HUES6 (cell line): ENCODE measurements around the gene CYP11A1.
A peak's percentile ranks its signal among the peaks of the same experiment; 100 is the strongest.
"Not testable (repeated sequence)": the region's sequence is repeated elsewhere in the genome, so short reads cannot be mapped to it uniquely, and the experiment has no call there.

Experiments used
- H3K27ac ChIP-seq: 2 replicates; pipeline ENCODE4 v1.7.0; 2013; ENCODE audit warnings: low read depth, mild to moderate bottlenecking, low read length, inconsistent platforms
- H3K27me3 ChIP-seq: 2 replicates; pipeline ENCODE4 v1.6.1; 2013; ENCODE audit warnings: low read length; ENCODE audit not compliant: control insufficient read depth, insufficient read depth
- H3K36me3 ChIP-seq: 2 replicates; pipeline ENCODE4 v1.6.1; 2013; ENCODE audit warnings: low read length; ENCODE audit not compliant: control insufficient read depth, insufficient read depth
- H3K4me1 ChIP-seq: 2 replicates; pipeline ENCODE4 v1.6.1; 2013; ENCODE audit warnings: low read length; ENCODE audit not compliant: control insufficient read depth, insufficient read depth
- H3K4me3 ChIP-seq: 2 replicates; pipeline ENCODE4 v1.5.1; 2013; ENCODE audit warnings: low read depth, low read length
- H3K9ac ChIP-seq: one replicate; pipeline ENCODE4 v1.6.1; 2013; ENCODE audit warnings: mild to moderate bottlenecking, low read length
- H3K9me3 ChIP-seq: 2 replicates; pipeline ENCODE4 v1.6.1; 2013; ENCODE audit warnings: low read depth, low read length; ENCODE audit not compliant: control insufficient read depth, insufficient read depth

The CYP11A1 gene

GRCh38 chr15:74369084-74369745 is 1.8 kb upstream of the CYP11A1 start:
- Histone ChIP-seq H3K27me3 (peaks cover 5% of the 10 kb centered on the region; the same call in 1 of the 2 replicates), H3K9me3 (no peaks in the 10 kb centered on the region), H3K4me3 (no peak overlapping the region), H3K36me3 (no peaks in the 10 kb centered on the region), H3K27ac (no peak overlapping the region), H3K9ac (no peak overlapping the region), H3K4me1 (peaks cover 28% of the 10 kb centered on the region)

- H3K9me3 ChIP-seq = no peaks in the 10 kb centered on the region
- H3K27me3 ChIP-seq = peaks cover 5% of the 10 kb centered on the region; the same call in 1 of the 2 replicates
- H3K4me3 ChIP-seq = no peak overlapping the region
- no peak overlapping the region for H3K9ac ChIP-seq
- peaks cover 25% of the 10 kb centered on the region for H3K4me1 ChIP-seq
- no peak overlapping the region for H3K27ac ChIP-seq
- H3K36me3 ChIP-seq = no peaks in the 10 kb centered on the region
These were observed 675 bp upstream of the CYP11A1 start for GRCh38 chr15:74368121-74368520.

GRCh38 chr15:74365598-74366445 is 1.6 kb downstream of the CYP11A1 start:
- H3K9ac ChIP-seq = peak overlapping the region; percentile 79
- H3K4me1 ChIP-seq = peaks cover 24% of the 10 kb centered on the region
- H3K9me3 ChIP-seq = no peaks in the 10 kb centered on the region
- peaks cover 5% of the 10 kb centered on the region; the same call in 1 of the 2 replicates for H3K27me3 ChIP-seq
- peak overlapping the region; percentile 70 for H3K4me3 ChIP-seq
- H3K27ac ChIP-seq = peak overlapping the region; percentile 55; the same call in 1 of the 2 replicates
- H3K36me3 ChIP-seq = peaks cover 2% of the 10 kb centered on the region; the same call in 1 of the 2 replicates

- peaks cover 5% of the 10 kb centered on the region; the same call in 1 of the 2 replicates for H3K27me3 ChIP-seq
- peak overlapping the region; percentile 79 for H3K9ac ChIP-seq
- H3K9me3 ChIP-seq = no peaks in the 10 kb centered on the region
- peak overlapping the region; percentile 70 for H3K4me3 ChIP-seq
- H3K27ac ChIP-seq = peak overlapping the region; percentile 55; the same call in 1 of the 2 replicates
- peaks cover 25% of the 10 kb centered on the region for H3K4me1 ChIP-seq
- H3K36me3 ChIP-seq = peaks cover 2% of the 10 kb centered on the region; the same call in 1 of the 2 replicates
These were observed 2.4 kb downstream of the CYP11A1 start for GRCh38 chr15:74364936-74365597.

GRCh38 chr15:74362482-74362881 is 5.0 kb downstream of the CYP11A1 start:
- Histone ChIP-seq H3K36me3 (peaks cover 6% of the 10 kb centered on the region; the same call in 1 of the 2 replicates), H3K27me3 (peaks cover 5% of the 10 kb centered on the region; the same call in 1 of the 2 replicates), H3K4me1 (peaks cover 40% of the 10 kb centered on the region), H3K4me3 (no peak overlapping the region), H3K9me3 (no peaks in the 10 kb centered on the region; the same call in 1 of the 2 replicates), H3K9ac (no peak overlapping the region), H3K27ac (no peak overlapping the region)

- not testable (repeated sequence) for H3K9me3 ChIP-seq, H3K27ac ChIP-seq, H3K9ac ChIP-seq, H3K27me3 ChIP-seq, H3K36me3 ChIP-seq, H3K4me3 ChIP-seq
- peaks cover 34% of the 10 kb centered on the region for H3K4me1 ChIP-seq
These were observed 6.6 kb downstream of the CYP11A1 start for GRCh38 chr15:74360855-74361254.

GRCh38 chr15:74359376-74359775 is 8.1 kb downstream of the CYP11A1 start:
- peak overlapping the region; percentile 49; the same call in 1 of the 2 replicates for H3K27ac ChIP-seq

GRCh38 chr15:74357514-74357913 is 9.9 kb downstream of the CYP11A1 start:
- not testable (repeated sequence) for H3K27me3 ChIP-seq, H3K27ac ChIP-seq, H3K9me3 ChIP-seq, H3K9ac ChIP-seq, H3K36me3 ChIP-seq, H3K4me3 ChIP-seq
- H3K4me1 ChIP-seq = peaks cover 19% of the 10 kb centered on the region

More at GRCh38 chr15:74359376-74359775, 8.1 kb downstream of the CYP11A1 start:
- Histone ChIP-seq H3K4me1 (peaks cover 22% of the 10 kb centered on the region), H3K9ac (peak overlapping the region; percentile 27)
- not testable (repeated sequence) for H3K9me3 ChIP-seq, H3K4me3 ChIP-seq, H3K27me3 ChIP-seq, H3K36me3 ChIP-seq

GRCh38 chr15:74356050-74356449 is 11.4 kb downstream of the CYP11A1 start:
- not testable (repeated sequence) for H3K9me3 ChIP-seq, H3K27me3 ChIP-seq, H3K4me3 ChIP-seq, H3K27ac ChIP-seq, H3K36me3 ChIP-seq
- H3K9ac ChIP-seq = peak overlapping the region; percentile 11
- peaks cover 24% of the 10 kb centered on the region for H3K4me1 ChIP-seq

- peaks cover 21% of the 10 kb centered on the region for H3K4me1 ChIP-seq
- peak overlapping the region; percentile 68; the same call in 1 of the 2 replicates for H3K27ac ChIP-seq
- H3K9ac ChIP-seq, H3K36me3 ChIP-seq, H3K4me3 ChIP-seq, H3K27me3 ChIP-seq, H3K9me3 ChIP-seq: not testable (repeated sequence)
These were observed 13.5 kb downstream of the CYP11A1 start for GRCh38 chr15:74353992-74354391.
